NOMO-1 treated with DMSO at 0.1 percent for 48 hours (cell line): Measurements from ENCODE around the gene FASTK.

ENCODE experiments used
- DNase-seq: peaks from one replicate; lab custom pipeline; 2025; ENCODE audit not compliant: unreplicated experiment; lab: John Stamatoyannopoulos, UW

Gene FASTK

DNA sequence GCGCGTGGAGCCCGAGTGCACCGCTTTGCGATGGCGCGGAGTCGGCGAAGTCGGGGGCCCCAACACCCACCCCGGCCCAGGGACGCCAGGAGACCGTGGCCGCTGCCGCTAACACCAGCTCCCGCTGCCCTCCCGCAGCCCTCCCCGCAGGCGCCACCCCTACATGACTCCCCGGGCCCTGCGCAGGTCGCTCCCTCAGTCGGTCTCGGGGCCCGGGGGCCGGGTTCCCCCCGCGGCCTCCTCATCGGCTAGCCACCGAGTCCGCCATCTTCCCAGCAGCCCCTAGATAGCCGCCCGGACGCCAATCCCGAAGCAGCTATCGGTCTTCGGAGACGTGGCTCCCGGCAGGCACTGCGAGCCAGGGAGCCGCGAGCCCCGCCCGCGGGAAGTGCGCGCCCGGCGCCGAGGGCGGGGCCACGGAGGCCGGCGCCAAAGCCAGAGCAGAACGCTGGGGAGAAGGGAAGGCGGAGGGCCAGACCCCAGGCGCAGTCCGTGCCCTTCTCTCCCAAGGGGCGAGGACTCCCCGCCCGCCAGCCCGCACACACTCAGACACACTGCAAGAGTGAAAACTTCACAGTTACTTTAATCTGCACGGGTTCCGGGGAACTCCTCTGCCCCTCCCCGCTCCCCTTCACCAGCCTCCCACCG lies at the start of gene FASTK:
FASTK (minus strand) TSS at position 288 of the 648 bp plus-strand sequence; CDS start at position 245, 43 bp downstream.
- peak; percentile 69 for DNase-seq

- DNase-seq, result no peak
Measured at GRCh38 chr7:151129960-151130591, 49.5 kb upstream of the FASTK start.

- DNase-seq, result no peak
Measured at GRCh38 chr7:151129117-151129959, 48.7 kb upstream of the FASTK start.

DNA sequence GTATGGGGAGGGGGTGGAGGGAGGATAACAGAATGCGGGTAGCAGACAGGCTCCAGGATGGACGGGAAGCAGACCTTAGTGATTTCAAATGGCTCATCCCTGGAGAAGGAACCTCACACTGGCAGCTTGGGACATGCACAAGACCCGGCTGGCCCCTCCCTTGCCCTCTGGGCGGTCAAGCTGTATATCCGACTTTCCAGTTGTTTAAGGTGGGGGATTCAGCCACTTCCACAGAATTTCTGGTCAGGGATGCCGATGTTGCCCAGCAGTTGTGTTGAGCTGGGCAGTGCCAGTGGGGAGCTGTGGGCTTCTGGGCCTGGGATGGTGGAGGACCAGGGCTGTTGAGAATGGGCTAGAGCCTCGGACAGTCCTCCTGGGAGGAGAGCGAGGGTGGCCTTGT lies 48.1 kb upstream of the FASTK start:
- no peak for DNase-seq

DNA sequence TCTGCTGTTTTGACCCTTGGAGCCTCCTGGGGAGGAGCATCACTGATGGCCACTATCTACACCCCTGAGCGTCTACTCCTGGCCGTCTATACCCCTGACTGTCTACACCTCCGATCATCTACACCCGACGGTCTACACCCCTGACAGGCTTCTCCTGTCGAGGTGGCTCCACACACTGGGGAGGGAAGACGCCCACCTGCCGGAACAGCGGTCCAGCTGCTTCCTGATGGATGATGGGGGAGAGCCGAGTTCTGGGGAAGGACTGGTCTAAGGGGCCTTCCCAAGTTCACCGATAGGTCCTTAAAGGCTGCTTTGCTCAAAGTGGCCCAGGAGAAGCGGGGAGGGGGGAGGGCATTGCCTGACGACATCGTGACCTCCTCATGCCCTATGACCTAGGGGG lies 47.5 kb upstream of the FASTK start:
- DNase-seq, result no peak

GRCh38 chr7:151126491-151127137 lies 46.0 kb upstream of the FASTK start:
- no peak for DNase-seq

DNA sequence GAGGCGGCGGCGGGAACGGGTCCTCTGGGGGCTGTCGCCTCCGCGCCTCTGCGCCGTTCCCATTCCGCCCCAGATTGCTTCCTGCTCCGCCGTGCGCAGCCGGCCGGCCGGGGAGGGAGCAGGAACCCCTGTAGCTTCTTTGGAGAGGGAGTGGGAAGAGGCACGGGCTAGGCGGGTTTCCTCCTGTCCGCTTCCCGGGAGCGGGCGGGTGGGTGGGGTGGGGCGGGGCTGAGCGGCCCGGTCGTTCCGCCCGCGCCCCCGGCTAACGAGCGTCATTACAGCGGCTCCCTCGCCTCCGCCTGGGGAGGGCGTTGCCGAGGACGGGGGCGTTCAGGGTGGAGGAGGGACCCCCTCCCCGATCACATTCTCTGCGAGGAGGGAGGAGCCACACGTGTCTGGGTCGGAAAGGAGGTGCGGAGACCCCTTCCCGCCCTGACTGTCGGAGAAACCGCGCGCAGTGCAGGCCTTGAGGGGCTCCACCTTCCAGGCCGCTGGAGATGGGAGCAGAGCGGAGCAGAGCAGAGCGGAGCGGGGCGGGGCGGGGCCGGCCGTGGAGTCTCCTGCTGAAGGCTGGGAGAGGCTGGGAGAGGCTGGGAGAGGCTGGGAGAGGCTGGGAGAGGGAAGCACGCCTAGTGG lies 45.4 kb upstream of the FASTK start:
- DNase-seq, result no peak

- DNase-seq, result no peak
Measured at GRCh38 chr7:151125470-151125845, 44.8 kb upstream of the FASTK start.

- DNase-seq, result no peak
Measured at GRCh38 chr7:151124899-151125399, 44.3 kb upstream of the FASTK start.

DNA sequence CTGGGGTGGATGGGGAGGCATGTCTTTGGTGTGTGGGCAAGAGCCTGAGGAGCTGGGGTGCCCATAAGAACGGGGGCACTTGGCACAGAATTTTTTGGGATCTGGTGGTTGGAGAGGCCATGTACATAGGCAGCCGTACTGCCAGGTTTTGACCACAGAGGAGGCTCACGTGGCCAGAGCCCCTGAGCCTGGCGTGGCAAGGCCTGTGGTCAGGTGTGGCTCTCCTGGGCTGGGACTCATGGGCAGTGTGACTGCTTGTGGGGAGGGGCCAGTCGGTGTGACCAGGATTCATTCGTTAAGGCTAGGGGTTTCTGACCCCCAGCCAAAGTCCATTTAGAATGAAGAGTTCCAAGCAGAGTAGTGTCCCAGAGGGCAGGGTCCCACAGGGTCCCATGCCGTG lies 43.9 kb upstream of the FASTK start:
- DNase-seq, result no peak

DNA sequence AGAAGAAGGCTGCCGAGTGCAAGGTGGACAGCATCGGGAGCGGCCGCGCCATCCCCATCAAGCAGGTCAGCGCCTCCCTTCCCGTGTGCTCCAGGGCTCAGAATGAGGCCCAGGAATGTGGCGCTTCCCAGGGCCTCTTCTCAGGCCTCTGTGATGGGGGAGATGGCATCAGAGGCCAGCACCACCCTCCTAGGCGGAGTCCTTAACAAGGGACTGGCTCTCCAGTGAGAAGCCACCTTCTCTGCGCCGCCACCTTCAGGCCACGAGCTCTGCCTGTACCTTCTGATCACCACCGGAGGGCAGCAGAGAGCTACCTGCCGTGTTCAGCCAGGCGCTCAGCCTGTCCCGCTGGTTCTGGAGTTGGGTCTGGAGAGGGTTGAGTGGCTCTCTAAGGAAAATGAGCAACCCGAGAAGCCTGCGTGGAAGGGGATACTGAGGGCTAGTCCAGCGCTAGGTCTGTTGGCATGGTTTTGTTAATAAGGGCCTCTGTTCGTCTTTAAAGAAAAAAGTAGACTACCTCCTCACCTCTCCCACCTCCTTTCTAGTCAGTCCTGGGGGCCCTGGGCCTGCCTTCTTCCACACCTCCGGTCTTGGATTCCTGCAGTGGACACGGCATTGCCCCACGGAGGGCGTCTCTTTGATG lies 43.3 kb upstream of the FASTK start:
- peak; percentile 24 for DNase-seq

DNA sequence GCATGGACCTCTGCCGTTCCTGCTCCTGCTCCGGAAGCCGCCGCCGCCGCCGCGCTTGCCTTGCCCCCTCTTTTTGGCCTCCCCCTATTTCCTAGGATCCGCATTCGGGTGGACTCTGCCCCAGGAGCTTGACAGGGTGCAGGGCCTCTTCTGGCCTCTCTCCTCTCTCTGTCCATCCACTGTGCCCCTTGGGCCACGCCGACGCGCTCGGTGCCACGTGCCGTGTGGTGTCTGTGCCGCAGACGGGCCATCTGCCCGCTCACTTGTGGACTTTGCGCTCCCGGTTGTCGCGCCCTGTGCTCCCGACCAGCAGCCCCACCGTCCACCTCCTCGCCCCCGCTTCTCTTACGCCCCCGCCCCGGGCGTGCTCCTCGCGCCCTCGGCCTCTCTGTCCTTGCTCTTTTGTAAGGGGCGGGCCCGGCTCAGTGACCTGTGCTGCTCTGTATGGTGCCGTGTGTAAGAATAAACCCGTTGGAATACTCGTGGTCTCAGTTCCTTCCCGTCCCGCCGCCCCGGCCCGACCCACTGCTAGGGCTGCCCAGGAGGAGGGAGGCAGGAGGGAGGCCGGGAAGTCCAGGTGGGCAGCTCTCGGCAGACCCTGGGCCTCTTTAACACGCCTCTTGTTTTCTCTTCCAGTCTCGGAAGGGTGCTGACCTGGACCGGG lies 42.7 kb upstream of the FASTK start:
- no peak for DNase-seq

GRCh38 chr7:151122796-151123157 lies 42.2 kb upstream of the FASTK start:
- DNase-seq, result no peak

DNA sequence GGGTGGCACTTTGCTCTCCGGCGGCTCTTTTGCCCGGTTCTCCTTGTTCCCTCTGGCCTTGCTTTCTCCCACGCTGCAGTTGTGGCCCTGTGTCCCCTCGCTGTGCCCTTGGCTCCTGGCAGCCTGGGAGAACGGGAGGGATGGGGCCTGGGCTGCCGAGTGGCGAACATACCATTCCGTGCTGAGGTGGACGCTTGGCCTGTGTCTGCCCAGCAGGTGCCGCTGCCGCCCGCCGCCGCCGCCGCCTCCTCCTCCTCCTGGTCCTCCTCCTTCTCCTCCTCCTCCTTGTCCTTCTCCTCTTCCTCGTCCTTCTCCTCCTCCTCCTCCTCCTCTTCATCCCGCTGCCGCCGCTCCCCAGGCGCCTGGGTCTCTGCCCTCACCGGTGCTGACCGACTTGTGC lies 41.7 kb upstream of the FASTK start:
- DNase-seq, result no peak

DNA sequence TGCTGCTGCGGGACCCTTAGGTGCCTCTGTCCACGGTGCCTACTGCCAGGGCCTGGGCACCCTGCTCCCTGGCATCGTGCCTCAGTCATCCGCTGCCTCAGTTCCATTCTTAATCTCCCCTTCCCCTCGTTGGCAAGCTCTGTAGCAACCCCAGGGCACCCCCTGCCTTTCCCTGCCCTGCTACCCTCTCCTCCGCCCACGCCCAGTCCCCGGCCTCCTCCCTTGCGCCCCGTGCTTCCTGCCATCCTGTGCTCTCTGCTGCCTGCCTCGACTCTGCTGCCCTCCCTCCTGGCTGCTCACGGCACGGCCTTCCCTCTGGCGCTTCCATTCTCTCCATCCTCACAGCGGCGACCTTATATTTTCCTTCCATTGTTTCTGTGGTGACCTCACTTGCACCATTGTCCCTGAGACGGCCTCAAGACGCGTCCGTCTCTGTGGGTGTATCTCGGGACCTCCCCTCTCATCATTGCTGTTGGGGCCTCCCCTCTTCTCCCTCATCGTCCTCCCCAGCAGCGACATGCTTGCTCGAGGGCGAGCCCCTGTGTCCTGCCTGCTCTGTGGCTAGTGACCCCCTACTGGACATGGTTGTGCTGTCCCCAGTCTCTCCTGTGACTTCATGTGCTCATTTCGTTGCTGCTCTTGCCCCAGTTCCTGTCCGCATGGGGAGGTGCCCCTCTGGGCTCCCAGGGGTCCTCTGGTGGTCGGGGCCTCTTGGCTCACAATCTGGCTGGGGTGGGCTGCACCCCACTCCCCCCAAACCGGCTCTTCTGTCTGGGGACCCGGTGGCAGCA lies 41.0 kb upstream of the FASTK start:
- no peak for DNase-seq

- DNase-seq, result no peak
Measured at GRCh38 chr7:151120896-151121295, 40.3 kb upstream of the FASTK start.

DNA sequence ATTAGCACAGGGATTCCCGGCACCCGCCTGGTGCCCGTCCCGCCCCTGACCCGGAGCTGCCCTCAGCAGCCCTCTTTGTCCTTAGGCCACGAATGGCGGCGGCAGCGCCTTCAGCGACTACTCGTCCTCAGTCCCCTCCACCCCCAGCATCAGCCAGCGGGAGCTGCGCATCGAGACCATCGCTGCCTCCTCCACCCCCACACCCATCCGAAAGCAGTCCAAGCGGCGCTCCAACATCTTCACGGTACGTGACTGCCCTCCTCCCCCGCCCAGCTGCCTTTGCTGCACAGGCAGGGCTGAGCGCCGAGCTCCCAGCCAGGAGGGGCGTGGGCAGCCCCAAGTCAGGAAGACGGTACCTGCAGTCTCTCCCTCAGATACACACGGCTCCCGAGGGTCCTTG lies 39.3 kb upstream of the FASTK start:
- DNase-seq, result no peak

DNA sequence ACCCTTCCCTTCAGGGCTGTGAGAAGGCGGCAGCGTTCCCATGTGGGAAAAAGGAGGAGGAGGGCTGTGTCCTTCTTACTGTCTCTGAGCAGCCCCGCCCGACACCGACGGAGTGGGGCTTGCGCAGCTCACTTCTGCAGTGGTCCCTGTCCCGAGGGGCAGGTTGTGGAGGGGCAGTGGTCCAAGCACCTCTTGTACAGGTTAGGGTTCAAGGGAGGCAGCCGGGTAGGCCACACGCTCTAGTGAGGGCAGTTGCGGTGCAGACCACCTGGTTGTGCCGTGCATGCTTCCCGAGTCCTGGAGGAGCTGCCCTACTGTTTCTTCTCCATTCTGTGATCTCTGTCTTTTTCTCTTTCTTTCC lies 38.4 kb upstream of the FASTK start:
- DNase-seq, result no peak
